ENCODE results near the gene GADD45A.

Gene GADD45A

GRCh38 chr1:67711158-67711854 is 26.3 kb downstream of the GADD45A start:
- Histone ChIP-seq H3K36me3 (ENCODE audit: control insufficient read depth, low read depth, low read length) (no peaks in the 10 kb centered on the region), H3K27ac (ENCODE audit: low read length) (no peak overlapping the region), H3K4me3 (ENCODE audit: low read length) (no peak overlapping the region), H3K4me1 (ENCODE audit: control insufficient read depth, low read depth, low read length) (no peaks in the 10 kb centered on the region), H3K9ac (ENCODE audit: low read length) (no peak overlapping the region), H3K27me3 (ENCODE audit: control insufficient read depth, insufficient read depth, low read length) (no peaks in the 10 kb centered on the region), H3K9me3 (ENCODE audit: control insufficient read depth, low read depth, low read length) (no peaks in the 10 kb centered on the region)

DNA sequence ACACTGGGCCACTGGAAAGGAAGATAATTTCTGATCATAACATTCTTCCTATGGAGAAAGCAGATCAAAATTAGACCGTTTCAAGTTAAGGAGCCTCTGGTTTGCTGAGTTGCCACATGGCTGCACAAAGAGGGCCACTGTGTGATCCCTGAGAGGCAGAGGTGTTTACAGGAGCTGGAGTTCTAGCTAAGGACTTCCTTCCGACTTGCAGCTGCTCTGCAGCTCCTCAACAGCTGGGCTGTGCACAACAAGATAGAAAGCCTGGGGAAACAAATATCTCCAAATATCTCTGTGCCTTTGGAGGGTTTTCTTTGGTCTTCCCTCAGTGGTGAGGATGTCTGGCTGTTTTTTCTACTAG is 26.8 kb downstream of the GADD45A start:
- no peaks in the 10 kb centered on the region for H3K4me1 ChIP-seq (ENCODE audit: control insufficient read depth, low read depth, low read length)
- no peaks in the 10 kb centered on the region for H3K27me3 ChIP-seq (ENCODE audit: control insufficient read depth, insufficient read depth, low read length)
- no peaks in the 10 kb centered on the region for H3K36me3 ChIP-seq (ENCODE audit: control insufficient read depth, low read depth, low read length)
- H3K9me3 ChIP-seq (ENCODE audit: control insufficient read depth, low read depth, low read length), result no peaks in the 10 kb centered on the region
- H3K27ac ChIP-seq (ENCODE audit: low read length), result no peak overlapping the region
- no peak overlapping the region for H3K4me3 ChIP-seq (ENCODE audit: low read length)
- no peak overlapping the region for H3K9ac ChIP-seq (ENCODE audit: low read length)

DNA sequence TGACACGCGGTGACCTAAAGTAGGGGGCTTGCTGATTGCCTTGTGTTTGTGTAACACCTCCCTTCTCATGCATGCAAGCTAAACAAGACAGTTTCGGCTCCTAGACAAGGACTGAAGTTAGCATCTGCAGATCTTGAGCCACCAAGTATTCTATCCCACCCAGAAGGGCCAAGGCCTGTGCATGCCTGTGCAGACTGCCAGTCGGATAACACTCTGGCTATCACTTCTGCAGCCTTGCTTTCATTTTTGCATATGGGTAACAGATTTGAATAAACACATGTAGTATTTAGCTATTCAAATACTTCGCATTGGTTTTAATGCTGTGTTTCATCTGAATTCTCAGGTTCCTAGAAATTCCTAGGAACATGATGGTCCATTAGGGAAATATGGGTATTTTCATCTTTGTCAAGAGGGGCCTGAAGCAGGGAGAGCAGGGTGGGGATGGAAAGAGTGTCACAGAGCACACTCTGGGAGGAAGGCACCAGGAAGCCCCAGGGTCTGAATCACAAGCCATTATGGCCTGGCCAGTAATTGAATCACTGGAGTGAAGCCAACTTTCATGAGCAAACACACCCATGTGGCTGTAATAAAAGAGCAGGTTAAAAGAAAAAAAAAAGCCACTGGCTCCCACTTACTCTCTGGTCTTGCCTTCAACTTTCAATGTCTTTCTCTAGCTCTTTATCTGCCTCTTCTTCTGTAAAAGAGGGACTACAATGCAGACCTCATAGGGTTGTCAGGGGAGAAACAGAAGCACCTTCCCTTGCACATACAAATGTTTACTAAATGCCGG is 28.3 kb downstream of the GADD45A start:
- H3K27ac ChIP-seq (ENCODE audit: low read length), result no peak overlapping the region
- H3K27me3 ChIP-seq (ENCODE audit: control insufficient read depth, insufficient read depth, low read length), result no peaks in the 10 kb centered on the region
- H3K9me3 ChIP-seq (ENCODE audit: control insufficient read depth, low read depth, low read length), result no peaks in the 10 kb centered on the region
- no peak overlapping the region for H3K4me3 ChIP-seq (ENCODE audit: low read length)
- no peaks in the 10 kb centered on the region for H3K4me1 ChIP-seq (ENCODE audit: control insufficient read depth, low read depth, low read length)
- H3K36me3 ChIP-seq (ENCODE audit: control insufficient read depth, low read depth, low read length), result no peaks in the 10 kb centered on the region
- no peak overlapping the region for H3K9ac ChIP-seq (ENCODE audit: low read length)

DNA sequence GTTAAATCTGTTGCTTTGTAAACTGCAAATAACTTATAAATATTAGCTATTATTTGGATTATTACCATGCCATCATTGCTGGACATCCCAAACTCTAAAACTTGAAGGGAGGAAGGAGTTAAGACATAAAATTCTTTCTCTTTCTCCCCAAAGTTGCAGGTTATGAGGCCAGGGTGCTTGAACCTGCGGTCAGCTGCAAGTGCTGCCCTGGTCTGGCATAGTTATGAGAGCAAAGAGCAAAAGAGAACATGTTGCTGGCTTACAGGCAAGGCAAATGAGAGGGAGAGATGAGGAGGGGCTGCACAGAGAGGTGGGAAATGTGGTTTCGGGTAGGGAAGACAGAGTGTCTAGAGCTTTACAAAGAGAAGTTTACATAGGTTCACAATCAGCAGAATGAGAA is 30.8 kb downstream of the GADD45A start:
- Histone ChIP-seq H3K4me1 (ENCODE audit: control insufficient read depth, low read depth, low read length) (peaks cover under 1% of the 10 kb centered on the region), H3K27ac (ENCODE audit: low read length) (no peak overlapping the region), H3K9ac (ENCODE audit: low read length) (no peak overlapping the region)

DNA sequence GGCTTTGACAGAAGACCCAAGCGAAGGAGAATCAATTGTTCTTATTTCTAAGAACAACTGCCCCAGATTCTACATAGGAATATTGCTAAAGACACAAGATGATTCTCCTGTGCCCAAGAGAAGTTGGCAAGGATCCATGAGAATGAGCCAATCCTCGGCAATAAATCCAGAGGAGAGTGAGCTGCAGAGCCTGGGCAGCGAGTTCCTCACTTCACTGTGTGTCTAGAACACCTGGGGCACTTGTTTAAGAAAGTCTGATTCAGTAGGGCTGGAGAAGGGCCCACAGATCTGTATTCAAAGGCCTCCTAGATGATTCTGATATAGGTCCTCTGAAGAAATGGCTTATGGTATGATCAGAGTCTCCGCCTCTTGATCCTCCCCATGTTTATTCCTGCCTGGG is 31.8 kb downstream of the GADD45A start:
- H3K27ac ChIP-seq (ENCODE audit: low read length), result no peak overlapping the region
- no peaks in the 10 kb centered on the region for H3K9me3 ChIP-seq (ENCODE audit: control insufficient read depth, low read depth, low read length)
- H3K36me3 ChIP-seq (ENCODE audit: control insufficient read depth, low read depth, low read length), result no peaks in the 10 kb centered on the region
- no peak overlapping the region for H3K4me3 ChIP-seq (ENCODE audit: low read length)
- H3K4me1 ChIP-seq (ENCODE audit: control insufficient read depth, low read depth, low read length), result peaks cover 10% of the 10 kb centered on the region
- no peaks in the 10 kb centered on the region for H3K27me3 ChIP-seq (ENCODE audit: control insufficient read depth, insufficient read depth, low read length)
- H3K9ac ChIP-seq (ENCODE audit: low read length), result no peak overlapping the region

More for the DNA sequence above, 30.8 kb downstream of the GADD45A start:
- Histone ChIP-seq H3K27me3 (ENCODE audit: control insufficient read depth, insufficient read depth, low read length) (no peaks in the 10 kb centered on the region), H3K36me3 (ENCODE audit: control insufficient read depth, low read depth, low read length) (no peaks in the 10 kb centered on the region), H3K9me3 (ENCODE audit: control insufficient read depth, low read depth, low read length) (no peaks in the 10 kb centered on the region), H3K4me3 (ENCODE audit: low read length) (no peak overlapping the region)

- Histone ChIP-seq H3K4me1 (ENCODE audit: control insufficient read depth, low read depth, low read length) (peaks cover 11% of the 10 kb centered on the region), H3K36me3 (ENCODE audit: control insufficient read depth, low read depth, low read length) (no peaks in the 10 kb centered on the region), H3K9ac (ENCODE audit: low read length) (no peak overlapping the region), H3K9me3 (ENCODE audit: control insufficient read depth, low read depth, low read length) (no peaks in the 10 kb centered on the region), H3K27ac (ENCODE audit: low read length) (no peak overlapping the region), H3K4me3 (ENCODE audit: low read length) (no peak overlapping the region), H3K27me3 (ENCODE audit: control insufficient read depth, insufficient read depth, low read length) (no peaks in the 10 kb centered on the region)
Measured at GRCh38 chr1:67717876-67718275, 32.9 kb downstream of the GADD45A start.

GRCh38 chr1:67719329-67720196 is 34.6 kb downstream of the GADD45A start:
- no peak overlapping the region for H3K9ac ChIP-seq (ENCODE audit: low read length)
- peaks cover 11% of the 10 kb centered on the region for H3K4me1 ChIP-seq (ENCODE audit: control insufficient read depth, low read depth, low read length)
- no peak overlapping the region for H3K27ac ChIP-seq (ENCODE audit: low read length)
- H3K27me3 ChIP-seq (ENCODE audit: control insufficient read depth, insufficient read depth, low read length), result no peaks in the 10 kb centered on the region
- H3K36me3 ChIP-seq (ENCODE audit: control insufficient read depth, low read depth, low read length), result no peaks in the 10 kb centered on the region
- H3K9me3 ChIP-seq (ENCODE audit: control insufficient read depth, low read depth, low read length), result no peaks in the 10 kb centered on the region
- H3K4me3 ChIP-seq (ENCODE audit: low read length), result no peak overlapping the region

DNA sequence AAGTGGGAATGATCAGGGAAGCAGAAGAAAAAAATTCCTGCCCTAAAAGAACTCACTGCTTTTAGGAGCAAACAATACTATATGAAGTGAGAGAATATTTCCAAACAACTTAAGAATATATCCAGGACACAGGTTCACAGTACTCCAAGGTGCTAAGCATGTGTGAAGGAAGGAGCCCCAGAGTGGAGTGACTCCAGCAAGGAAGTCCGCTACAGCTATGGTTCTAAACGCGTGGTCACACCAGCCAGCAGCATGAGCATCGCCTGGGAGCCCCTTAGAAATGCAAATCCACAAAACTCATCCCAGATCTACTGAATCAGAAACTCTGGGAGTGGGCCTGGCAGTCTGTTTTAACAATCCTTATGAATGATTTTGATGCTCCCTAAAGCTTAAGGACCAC is 36.1 kb downstream of the GADD45A start:
- Histone ChIP-seq H3K9ac (ENCODE audit: low read length) (no peak overlapping the region), H3K27me3 (ENCODE audit: control insufficient read depth, insufficient read depth, low read length) (no peaks in the 10 kb centered on the region), H3K9me3 (ENCODE audit: control insufficient read depth, low read depth, low read length) (no peaks in the 10 kb centered on the region), H3K27ac (ENCODE audit: low read length) (no peak overlapping the region), H3K4me3 (ENCODE audit: low read length) (no peak overlapping the region), H3K4me1 (ENCODE audit: control insufficient read depth, low read depth, low read length) (peaks cover 11% of the 10 kb centered on the region), H3K36me3 (ENCODE audit: control insufficient read depth, low read depth, low read length) (no peaks in the 10 kb centered on the region)

DNA sequence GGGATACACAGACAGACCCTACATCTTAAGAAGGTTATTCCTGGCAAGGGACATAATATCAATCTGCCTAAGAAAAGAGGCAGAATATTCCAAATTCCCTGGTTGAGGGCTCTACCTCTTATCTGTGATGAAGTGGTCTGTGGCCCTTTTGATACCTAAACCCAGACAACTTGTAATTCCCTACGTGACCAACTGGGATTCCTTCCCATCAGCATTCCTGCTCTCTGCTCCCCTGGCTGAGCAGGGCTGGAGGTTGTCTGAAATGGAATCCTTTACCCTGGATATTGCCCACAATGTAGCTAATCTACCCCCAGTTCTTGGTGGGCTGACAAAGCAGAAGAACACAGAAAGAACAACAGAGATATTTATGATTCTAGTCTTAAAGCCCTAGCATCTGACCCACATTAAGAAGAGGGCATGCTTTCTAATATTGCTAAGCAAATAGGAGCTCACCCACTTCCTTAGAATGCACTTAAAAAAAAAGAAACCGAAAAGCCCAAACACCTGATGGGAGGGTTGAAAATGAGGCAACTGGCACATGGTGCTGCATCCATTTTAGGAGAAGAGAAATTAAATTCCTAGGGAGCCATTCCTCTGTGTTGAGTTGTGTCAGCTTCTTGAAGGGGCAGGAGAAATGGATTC is 36.8 kb downstream of the GADD45A start:
- no peaks in the 10 kb centered on the region for H3K27me3 ChIP-seq (ENCODE audit: control insufficient read depth, insufficient read depth, low read length)
- no peaks in the 10 kb centered on the region for H3K9me3 ChIP-seq (ENCODE audit: control insufficient read depth, low read depth, low read length)
- no peak overlapping the region for H3K4me3 ChIP-seq (ENCODE audit: low read length)
- no peak overlapping the region for H3K9ac ChIP-seq (ENCODE audit: low read length)
- H3K36me3 ChIP-seq (ENCODE audit: control insufficient read depth, low read depth, low read length), result no peaks in the 10 kb centered on the region
- H3K4me1 ChIP-seq (ENCODE audit: control insufficient read depth, low read depth, low read length), result peaks cover 11% of the 10 kb centered on the region
- H3K27ac ChIP-seq (ENCODE audit: low read length), result no peak overlapping the region

- H3K27me3 ChIP-seq (ENCODE audit: control insufficient read depth, insufficient read depth, low read length), result no peaks in the 10 kb centered on the region
- no peak overlapping the region for H3K4me3 ChIP-seq (ENCODE audit: low read length)
- peaks cover 11% of the 10 kb centered on the region for H3K4me1 ChIP-seq (ENCODE audit: control insufficient read depth, low read depth, low read length)
- no peaks in the 10 kb centered on the region for H3K36me3 ChIP-seq (ENCODE audit: control insufficient read depth, low read depth, low read length)
- H3K27ac ChIP-seq (ENCODE audit: low read length), result no peak overlapping the region
- no peak overlapping the region for H3K9ac ChIP-seq (ENCODE audit: low read length)
- no peaks in the 10 kb centered on the region for H3K9me3 ChIP-seq (ENCODE audit: control insufficient read depth, low read depth, low read length)
Measured at GRCh38 chr1:67722292-67722944, 37.4 kb downstream of the GADD45A start.

DNA sequence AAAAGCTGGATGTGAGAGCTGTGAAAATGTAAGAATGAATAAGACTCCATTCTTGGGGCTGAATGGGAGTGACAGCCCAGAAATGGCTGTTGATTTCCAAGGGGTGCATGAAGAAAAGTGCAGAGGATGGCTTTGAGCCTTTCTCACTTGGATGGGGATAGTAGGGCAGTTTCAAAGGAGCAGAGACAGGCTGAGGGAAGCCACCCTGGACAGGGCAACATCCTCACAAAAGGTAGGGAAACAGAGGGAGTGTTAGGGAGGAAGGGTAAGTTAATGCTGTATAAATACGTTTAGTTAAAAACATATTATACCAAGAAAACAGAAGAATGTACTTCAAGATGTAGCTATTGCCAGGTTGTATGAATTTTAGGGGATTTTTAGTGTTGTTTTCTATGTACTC is 38.1 kb downstream of the GADD45A start:
- peaks cover 11% of the 10 kb centered on the region for H3K4me1 ChIP-seq (ENCODE audit: control insufficient read depth, low read depth, low read length)
- no peaks in the 10 kb centered on the region for H3K36me3 ChIP-seq (ENCODE audit: control insufficient read depth, low read depth, low read length)
- H3K27me3 ChIP-seq (ENCODE audit: control insufficient read depth, insufficient read depth, low read length), result no peaks in the 10 kb centered on the region
- no peak overlapping the region for H3K9ac ChIP-seq (ENCODE audit: low read length)
- no peak overlapping the region for H3K27ac ChIP-seq (ENCODE audit: low read length)
- H3K9me3 ChIP-seq (ENCODE audit: control insufficient read depth, low read depth, low read length), result no peaks in the 10 kb centered on the region
- no peak overlapping the region for H3K4me3 ChIP-seq (ENCODE audit: low read length)
